Endodermal cell (in vitro differentiated cells): Measurements from ENCODE around the gene RSL24D1. TPM values are rescaled to one million over a fixed set of nuclear protein-coding genes. Genes with fewer than 3 reads are reported as not detected.

Source experiments
- DNase-seq: peaks from one replicate; pipeline ENCODE4 v3.0.0-alpha.2; 2017
- H3K27ac ChIP-seq: 2 replicates; pipeline ENCODE4 v1.5.1; 2013; ENCODE audit warnings: mild to moderate bottlenecking, low read depth, low read length, moderate library complexity
- H3K27me3 ChIP-seq: 2 replicates; pipeline ENCODE4 v1.6.1; 2013; ENCODE audit warnings: mild to moderate bottlenecking, low read length, moderate library complexity; ENCODE audit not compliant: insufficient read depth, control insufficient read depth, poor library complexity, severe bottlenecking
- H3K36me3 ChIP-seq: 2 replicates; pipeline ENCODE4 v1.7.0; 2013; ENCODE audit warnings: mild to moderate bottlenecking, low read length, moderate library complexity; ENCODE audit not compliant: control insufficient read depth, insufficient read depth
- H3K4me1 ChIP-seq: one replicate; pipeline ENCODE4 v1.7.0; 2013; ENCODE audit warnings: low read length; ENCODE audit not compliant: control insufficient read depth, insufficient read depth
- H3K4me3 ChIP-seq: 2 replicates; pipeline ENCODE4 v1.5.1; 2013; ENCODE audit warnings: mild to moderate bottlenecking, low read length, moderate library complexity
- H3K9ac ChIP-seq: 2 replicates; pipeline ENCODE4 v1.6.1; 2013; ENCODE audit warnings: mild to moderate bottlenecking, low read length, moderate library complexity; ENCODE audit not compliant: poor library complexity, severe bottlenecking; ENCODE audit errors: extremely low read depth
- H3K9me3 ChIP-seq: 2 replicates; pipeline ENCODE4 v1.6.1; 2013; ENCODE audit warnings: mild to moderate bottlenecking, low read length, moderate library complexity; ENCODE audit not compliant: control insufficient read depth
- H3K27ac Mint-ChIP-seq: 2 replicates; pipeline ENCODE4 v1.8.0; 2020; ENCODE audit warnings: mixed read lengths
- H3K27me3 Mint-ChIP-seq: 2 replicates; pipeline ENCODE4 v1.8.0; 2021; ENCODE audit warnings: mild to moderate bottlenecking, mixed read lengths; ENCODE audit not compliant: insufficient read depth
- H3K36me3 Mint-ChIP-seq: 2 replicates; pipeline ENCODE4 v1.8.0; 2020; ENCODE audit warnings: low read depth, mixed read lengths
- H3K4me1 Mint-ChIP-seq: 2 replicates; pipeline ENCODE4 v1.8.0; 2020; ENCODE audit warnings: mixed read lengths
- H3K4me3 Mint-ChIP-seq: 2 replicates; pipeline ENCODE4 v1.8.0; 2020; ENCODE audit warnings: mild to moderate bottlenecking, moderate library complexity, mixed read lengths
- H3K9me3 Mint-ChIP-seq: 2 replicates; pipeline ENCODE4 v1.8.0; 2020; ENCODE audit warnings: mild to moderate bottlenecking, mixed read lengths
- CTCF ChIP-seq: fragments of 200-600 bp; sonication (generic); conservative IDR thresholded peaks from 2 replicates; pipeline ENCODE4 v1.5.0; 2021; ENCODE audit warnings: antibody characterized with exemption, mild to moderate bottlenecking
- WGBS, 2 experiments: methylation state at CpG; one replicate each; pipeline versions ENCODE4 v1.1.5 to v1.1.7; 2013; ENCODE audit warnings: missing lambda C conversion rate in 2 of 2, mixed read lengths in 1 of 2; ENCODE audit not compliant: insufficient coverage in 1 of 2, insufficient read length in 1 of 2; 5-methylcytosine and 5-hydroxymethylcytosine counted together
- total RNA-seq, 2 donors: library from RNA; stranded (reverse); fragmentation: NEBNext Ultra II Directional in 1 of 2; extraction: Animal tissue kit (Norgen Biotek cat#: 25700) in 1 of 2; gene quantifications; 2 replicates in 1 of 2; 3 replicates in 1 of 2; pipeline ENCODE4 v1.2.1, GENCODE V29; 2021

Gene RSL24D1
- total RNA-seq, 2 donors from 2014 or later = 75.9 to 79.8 TPM

- Histone ChIP-seq H3K4me1 (no peaks in the 10 kb centered on the region), H3K9me3 (no peaks in the 10 kb centered on the region), H3K4me3 (no peak overlapping the region), H3K36me3 (peaks cover 88% of the 10 kb centered on the region), H3K27me3 (no peaks in the 10 kb centered on the region), H3K27ac (no peak overlapping the region), H3K9ac (no peak overlapping the region)
- H3K4me3 Mint-ChIP-seq = no peak overlapping the region
- 93 to 100% methylated on average over 1 of the region's 1 CpG for WGBS, 2 experiments
- no peak for TF ChIP-seq CTCF
- no peaks in the 10 kb centered on the region for H3K27me3 Mint-ChIP-seq
- H3K36me3 Mint-ChIP-seq = peaks cover 67% of the 10 kb centered on the region
- H3K4me1 Mint-ChIP-seq = no peaks in the 10 kb centered on the region
- no peak overlapping the region for H3K27ac Mint-ChIP-seq
- no peaks in the 10 kb centered on the region for H3K9me3 Mint-ChIP-seq
- DNase-seq = no peak
Observed at GRCh38 chr15:55186331-55186730, 10.4 kb downstream of the RSL24D1 start.

- no peak for DNase-seq
- Mint-ChIP-seq H3K9me3 (no peaks in the 10 kb centered on the region), H3K4me1 (no peaks in the 10 kb centered on the region), H3K36me3 (peaks cover 50% of the 10 kb centered on the region), H3K4me3 (no peak overlapping the region), H3K27ac (no peak overlapping the region), H3K27me3 (no peaks in the 10 kb centered on the region)
- Histone ChIP-seq H3K4me3 (no peak overlapping the region), H3K9me3 (no peaks in the 10 kb centered on the region), H3K36me3 (peaks cover 90% of the 10 kb centered on the region), H3K4me1 (no peaks in the 10 kb centered on the region), H3K27ac (no peak overlapping the region), H3K9ac (no peak overlapping the region), H3K27me3 (no peaks in the 10 kb centered on the region)
- TF ChIP-seq CTCF = no peak
- 100% methylated on average over 1 of the region's 2 CpGs; no CpG with 5 or more reads in 1 of the 2 experiments for WGBS, 2 experiments
Observed at GRCh38 chr15:55183679-55184078, 13.1 kb downstream of the RSL24D1 start.

- Histone ChIP-seq H3K27me3 (no peaks in the 10 kb centered on the region), H3K27ac (no peak overlapping the region), H3K9me3 (no peaks in the 10 kb centered on the region), H3K4me1 (peaks cover 3% of the 10 kb centered on the region), H3K9ac (no peak overlapping the region), H3K36me3 (peaks cover 65% of the 10 kb centered on the region), H3K4me3 (no peak overlapping the region)
- Mint-ChIP-seq H3K4me1 (peaks cover 9% of the 10 kb centered on the region), H3K9me3 (no peaks in the 10 kb centered on the region), H3K36me3 (peaks cover 26% of the 10 kb centered on the region), H3K4me3 (no peak overlapping the region), H3K27me3 (no peaks in the 10 kb centered on the region), H3K27ac (no peak overlapping the region)
- no peak for TF ChIP-seq CTCF
- no peak for DNase-seq
Observed at GRCh38 chr15:55179141-55179540, 17.6 kb downstream of the RSL24D1 start.
